Esophagus muscularis mucosa (tissue), 4 donors: ENCODE measurements around the gene HNF1B. TPM values are rescaled to one million over a fixed set of nuclear protein-coding genes. Genes with fewer than 3 reads are reported as not detected.

Experiments used
- DNase-seq: peaks from one replicate; pipeline ENCODE4 v3.0.0-alpha.2; 2017; ENCODE audit errors: extremely low spot score
- H3K27ac ChIP-seq, 4 donors: fragments of 200-600 bp; sonication (generic); replicated peaks in 1 of 4; 1 replicate in 3 of 4; 2 replicates in 1 of 4; pipeline ENCODE4 v1.5.1; 2016 to 2019; ENCODE audit warnings: mild to moderate bottlenecking in 1 of 4
- H3K27me3 ChIP-seq, 4 donors: fragments of 200-600 bp; sonication (generic); one replicate each; pipeline versions ENCODE4 v1.5.1 to v1.6.0; 2016 to 2019
- H3K36me3 ChIP-seq, 4 donors: fragments of 200-600 bp; sonication (generic); one replicate each; pipeline ENCODE4 v1.5.1; 2016 to 2019
- H3K4me1 ChIP-seq, 4 donors: fragments of 200-600 bp; sonication (generic); one replicate each; pipeline ENCODE4 v1.5.1; 2016 to 2019
- H3K4me3 ChIP-seq, 4 donors: fragments of 200-600 bp; sonication (generic); 1 replicate in 2 of 4; 2 replicates in 2 of 4; pipeline ENCODE4 v1.5.1; 2016 to 2019; ENCODE audit warnings: mild to moderate bottlenecking in 4 of 4, moderate library complexity in 1 of 4
- H3K9me3 ChIP-seq, 4 donors: fragments of 200-600 bp; sonication (generic); 1 replicate in 3 of 4; 2 replicates in 1 of 4; pipeline ENCODE4 v1.5.1; 2016 to 2019
- EP300 ChIP-seq: sonication (generic); formaldehyde crosslinking; IDR thresholded peaks from one replicate; pipeline ENCODE4 v1.6.1; 2017; ENCODE audit warnings: antibody characterized with exemption
- POLR2A ChIP-seq: fragments of 450-650 bp; IDR thresholded peaks from one replicate; pipeline ENCODE4 v1.6.1; 2017; ENCODE audit warnings: antibody characterized with exemption, moderate library complexity, mild to moderate bottlenecking, low read depth
- POLR2AphosphoS5 ChIP-seq, 2 donors: sonication (generic); formaldehyde crosslinking; IDR thresholded peaks; one replicate each; pipeline ENCODE4 v1.6.1; 2017; ENCODE audit warnings: antibody characterized with exemption in 2 of 2
- WGBS: methylation state at CpG from one replicate; pipeline ENCODE4 v1.1.5; 2018; 5-methylcytosine and 5-hydroxymethylcytosine counted together
- intact Hi-C: fragments of 100-400 bp; cut with DNase I; formaldehyde crosslinking; loops from one replicate; pipeline ENCODE4 v1.15.1; 2023
- total RNA-seq, 4 donors: library from RNA; depleted of rRNA; stranded (reverse); fragments of >200 nt; gene quantifications; one replicate each; pipeline versions ENCODE4 v1.1.0 to v1.2.1, GENCODE V29; 2016
- TF ChIP-seq, protein P1 (sequence below), 3 experiments: fragments of 200-600 bp in 2 of 3; fragments of 450-650 bp in 1 of 3; sonication (generic) in 2 of 3; IDR thresholded peaks; one replicate each; pipeline ENCODE4 v1.5.1; 2017 to 2019; ENCODE audit warnings: antibody characterized with exemption in 3 of 3, mild to moderate bottlenecking in 2 of 3, moderate library complexity in 1 of 3

HNF1B gene
- total RNA-seq, 4 donors from 2014 or later, result not detected

GRCh38 chr17:37718324-37719048 is 26.4 kb downstream of the HNF1B start:
- WGBS, result 87% methylated on average over 3 of the region's 3 CpGs
- TF ChIP-seq, protein P1, sequence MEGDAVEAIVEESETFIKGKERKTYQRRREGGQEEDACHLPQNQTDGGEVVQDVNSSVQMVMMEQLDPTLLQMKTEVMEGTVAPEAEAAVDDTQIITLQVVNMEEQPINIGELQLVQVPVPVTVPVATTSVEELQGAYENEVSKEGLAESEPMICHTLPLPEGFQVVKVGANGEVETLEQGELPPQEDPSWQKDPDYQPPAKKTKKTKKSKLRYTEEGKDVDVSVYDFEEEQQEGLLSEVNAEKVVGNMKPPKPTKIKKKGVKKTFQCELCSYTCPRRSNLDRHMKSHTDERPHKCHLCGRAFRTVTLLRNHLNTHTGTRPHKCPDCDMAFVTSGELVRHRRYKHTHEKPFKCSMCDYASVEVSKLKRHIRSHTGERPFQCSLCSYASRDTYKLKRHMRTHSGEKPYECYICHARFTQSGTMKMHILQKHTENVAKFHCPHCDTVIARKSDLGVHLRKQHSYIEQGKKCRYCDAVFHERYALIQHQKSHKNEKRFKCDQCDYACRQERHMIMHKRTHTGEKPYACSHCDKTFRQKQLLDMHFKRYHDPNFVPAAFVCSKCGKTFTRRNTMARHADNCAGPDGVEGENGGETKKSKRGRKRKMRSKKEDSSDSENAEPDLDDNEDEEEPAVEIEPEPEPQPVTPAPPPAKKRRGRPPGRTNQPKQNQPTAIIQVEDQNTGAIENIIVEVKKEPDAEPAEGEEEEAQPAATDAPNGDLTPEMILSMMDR (IDR thresholded peaks at IDR 0.05), result no peak
- TF ChIP-seq POLR2A (no peak), POLR2AphosphoS5 (IDR thresholded peaks at IDR 0.05) (no peak), EP300 (no peak)
- Histone ChIP-seq H3K27ac (no peak overlapping the region), H3K4me1 (peaks cover 2 to 10% (median 8%) of the 10 kb centered on the region in 4 donors), H3K9me3 (no peaks in the 10 kb centered on the region), H3K4me3 (no peak overlapping the region), H3K27me3 (peaks cover 0 to 36% (median 0%) of the 10 kb centered on the region in 4 donors), H3K36me3 (no peaks in the 10 kb centered on the region)
- intact Hi-C loops, result no loop called here
- DNase-seq, result no peak

DNA sequence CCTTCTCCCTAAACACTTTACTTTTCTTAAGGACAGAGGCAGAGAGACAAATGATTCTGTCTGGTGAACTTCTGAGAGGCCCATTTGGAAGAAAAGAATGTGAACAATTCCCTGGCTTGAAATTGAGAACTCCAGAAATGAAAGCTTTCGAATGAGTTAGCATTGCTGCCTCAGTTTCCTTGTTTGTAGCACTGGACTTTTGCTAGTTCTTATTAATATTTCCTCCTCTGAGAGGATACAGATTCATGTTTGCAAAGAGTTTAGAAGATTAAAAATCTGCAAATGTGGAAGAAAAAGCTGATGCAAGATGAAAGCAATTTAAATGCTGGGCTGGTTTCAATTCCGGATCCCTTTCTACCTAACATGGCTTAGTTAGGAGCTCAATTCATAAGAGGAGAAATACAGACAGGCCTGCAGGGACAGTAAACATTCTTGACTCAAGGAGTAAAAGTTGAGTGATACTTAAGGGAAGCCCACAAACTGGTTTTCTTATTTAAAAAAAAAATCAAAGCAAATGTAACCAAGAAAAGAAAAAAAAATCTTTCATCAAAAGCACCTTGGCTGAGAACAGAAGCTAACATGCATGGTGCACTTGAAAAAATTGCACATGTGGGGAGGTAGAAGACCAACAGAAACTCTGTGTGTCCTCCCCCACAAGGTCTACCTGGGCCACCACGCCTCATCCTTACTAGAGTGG is 27.1 kb downstream of the HNF1B start:
- TF ChIP-seq POLR2A (no peak), POLR2AphosphoS5 (IDR thresholded peaks at IDR 0.05) (no peak), EP300 (no peak)
- TF ChIP-seq, protein P1 (IDR thresholded peaks at IDR 0.05), result no peak
- Histone ChIP-seq H3K4me1 (peaks cover 2 to 10% (median 8%) of the 10 kb centered on the region in 4 donors), H3K27me3 (peaks cover 0 to 40% (median 0%) of the 10 kb centered on the region in 4 donors), H3K27ac (no peak overlapping the region), H3K9me3 (no peaks in the 10 kb centered on the region), H3K4me3 (no peak overlapping the region), H3K36me3 (no peaks in the 10 kb centered on the region)
- intact Hi-C loops, result no loop called here
- no peak for DNase-seq
- WGBS, result 74% methylated on average over 3 of the region's 3 CpGs

DNA sequence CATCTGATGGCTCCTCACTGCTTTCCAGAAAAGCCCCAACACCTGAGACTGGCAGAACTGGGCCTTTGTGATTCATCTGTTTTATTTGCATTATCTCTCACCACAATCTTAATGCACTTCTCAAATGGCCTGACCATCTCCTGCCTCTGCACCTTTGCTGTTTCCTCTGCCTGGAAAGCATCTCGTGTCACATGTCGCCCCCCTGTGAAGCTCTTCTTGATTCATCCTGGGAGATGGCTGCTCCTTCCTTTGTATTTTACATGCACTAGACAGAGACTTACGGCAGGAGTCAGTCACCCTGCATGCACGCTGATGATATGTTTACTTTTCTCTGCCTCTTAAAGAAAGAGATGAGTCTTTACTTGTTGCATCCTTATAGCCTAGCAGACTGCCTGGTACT is 30.0 kb downstream of the HNF1B start:
- Histone ChIP-seq H3K9me3 (no peaks in the 10 kb centered on the region), H3K36me3 (no peaks in the 10 kb centered on the region), H3K27me3 (peaks cover 0 to 55% (median 0%) of the 10 kb centered on the region in 4 donors), H3K4me3 (no peak overlapping the region), H3K4me1 (peaks cover 2 to 10% (median 8%) of the 10 kb centered on the region in 4 donors), H3K27ac (no peak overlapping the region)
- 46% methylated on average over 4 of the region's 4 CpGs for WGBS
- TF ChIP-seq POLR2AphosphoS5 (IDR thresholded peaks at IDR 0.05), result no peak
- no peak for TF ChIP-seq EP300
- no peak for TF ChIP-seq POLR2A
- TF ChIP-seq, protein P1 (IDR thresholded peaks at IDR 0.05), result no peak
- intact Hi-C loops, result no loop called here
- DNase-seq, result no peak

DNA sequence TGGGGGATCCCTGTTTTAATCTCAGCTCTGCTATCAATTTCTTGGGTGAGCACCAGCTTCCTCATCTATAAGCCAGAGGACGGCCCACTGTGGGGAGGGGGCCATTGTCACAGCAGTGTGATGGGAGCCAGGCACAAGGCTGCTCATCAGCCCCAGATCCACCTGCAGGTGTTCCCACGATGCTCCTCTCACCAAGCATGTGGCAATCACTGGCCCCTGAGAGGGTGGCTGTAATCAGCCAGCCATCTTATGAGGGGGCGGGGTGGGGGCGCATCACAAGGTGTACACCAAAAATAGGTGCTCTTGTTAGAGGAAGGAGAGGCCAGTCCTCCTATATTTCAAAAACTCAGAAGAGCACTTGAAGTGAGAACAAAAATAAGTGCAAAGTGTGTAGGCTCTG is 31.2 kb downstream of the HNF1B start:
- no peak overlapping the region for H3K4me3 ChIP-seq
- DNase-seq, result no peak
- TF ChIP-seq EP300 (no peak), POLR2A (no peak), POLR2AphosphoS5 (IDR thresholded peaks at IDR 0.05) (no peak)
- TF ChIP-seq, protein P1 (IDR thresholded peaks at IDR 0.05), result no peak
- WGBS, result 81% methylated on average over 3 of the region's 4 CpGs
- no peaks in the 10 kb centered on the region for H3K9me3 ChIP-seq
- no peak overlapping the region for H3K27ac ChIP-seq
- intact Hi-C loops, result no loop called here
- H3K4me1 ChIP-seq, result peaks cover 2 to 10% (median 8%) of the 10 kb centered on the region in 4 donors
- H3K36me3 ChIP-seq, result no peaks in the 10 kb centered on the region
- H3K27me3 ChIP-seq, result peaks cover 0 to 66% (median 0%) of the 10 kb centered on the region in 4 donors
